KOPT-K1 (cell line): ENCODE data around the gene WDR73.
A peak's percentile ranks its signal among the peaks of the same experiment; 100 is the strongest.
"Not testable (repeated sequence)": the region's sequence is repeated elsewhere in the genome, so short reads cannot be mapped to it uniquely, and the experiment has no call there.

ENCODE experiments used
- H3K27ac ChIP-seq: fragments of 200-600 bp; sonication (generic); 2 replicates; pipeline ENCODE4 v1.5.1; 2016; ENCODE audit warnings: antibody characterized with exemption, mild to moderate bottlenecking, low read depth, low read length; ENCODE audit not compliant: poor library complexity, severe bottlenecking
- H3K36me3 ChIP-seq: fragments of 200-600 bp; sonication (generic); 2 replicates; pipeline ENCODE4 v1.5.1; 2017; ENCODE audit warnings: antibody characterized with exemption, mild to moderate bottlenecking, low read length, moderate library complexity; ENCODE audit not compliant: insufficient read depth
- H3K9me3 ChIP-seq: fragments of 200-600 bp; sonication (generic); 2 replicates; pipeline ENCODE4 v1.5.1; 2017; ENCODE audit warnings: antibody characterized with exemption, low read length, mild to moderate bottlenecking; ENCODE audit not compliant: insufficient read depth, poor library complexity, severe bottlenecking

WDR73 gene

GRCh38 chr15:84645496-84645895 is 8.6 kb downstream of the WDR73 start:
- Histone ChIP-seq H3K36me3 (peaks cover 100% of the 10 kb centered on the region), H3K9me3 (no peaks in the 10 kb centered on the region), H3K27ac (no peak overlapping the region)

GRCh38 chr15:84643838-84644237 is 10.2 kb downstream of the WDR73 start:
- no peaks in the 10 kb centered on the region for H3K9me3 ChIP-seq
- no peak overlapping the region for H3K27ac ChIP-seq
- H3K36me3 ChIP-seq = peaks cover 100% of the 10 kb centered on the region

- not testable (repeated sequence) for H3K27ac ChIP-seq, H3K9me3 ChIP-seq
- peaks cover 100% of the 10 kb centered on the region for H3K36me3 ChIP-seq
Observed at GRCh38 chr15:84642640-84643039, 11.4 kb downstream of the WDR73 start.

GRCh38 chr15:84641871-84642270 is 12.2 kb downstream of the WDR73 start:
- H3K9me3 ChIP-seq, H3K27ac ChIP-seq: not testable (repeated sequence)

GRCh38 chr15:84638103-84638502 is 16.0 kb downstream of the WDR73 start:
- H3K27ac ChIP-seq = no peak overlapping the region
- H3K36me3 ChIP-seq = peaks cover 75% of the 10 kb centered on the region
- H3K9me3 ChIP-seq = no peaks in the 10 kb centered on the region

More at GRCh38 chr15:84641871-84642270, 12.2 kb downstream of the WDR73 start:
- H3K36me3 ChIP-seq = peaks cover 95% of the 10 kb centered on the region

GRCh38 chr15:84634228-84634837 is 19.8 kb downstream of the WDR73 start:
- Histone ChIP-seq H3K9me3 (no peaks in the 10 kb centered on the region), H3K27ac (no peak overlapping the region), H3K36me3 (peaks cover 37% of the 10 kb centered on the region)

GRCh38 chr15:84633311-84634227 is 20.5 kb downstream of the WDR73 start:
- H3K9me3 ChIP-seq = no peaks in the 10 kb centered on the region
- peaks cover 29% of the 10 kb centered on the region for H3K36me3 ChIP-seq
- H3K27ac ChIP-seq = no peak overlapping the region

GRCh38 chr15:84631706-84632272 is 22.3 kb downstream of the WDR73 start:
- Histone ChIP-seq H3K27ac (peak overlapping the region; percentile 77), H3K36me3 (peaks cover 18% of the 10 kb centered on the region), H3K9me3 (no peaks in the 10 kb centered on the region)

GRCh38 chr15:84629033-84629432 is 25.1 kb downstream of the WDR73 start:
- no peaks in the 10 kb centered on the region; the same call in 1 of the 2 replicates for H3K36me3 ChIP-seq
- H3K27ac ChIP-seq = no peak overlapping the region
- H3K9me3 ChIP-seq = no peaks in the 10 kb centered on the region

- H3K36me3 ChIP-seq = peaks cover 32% of the 10 kb centered on the region
- peaks cover 27% of the 10 kb centered on the region for H3K9me3 ChIP-seq
- no peak overlapping the region for H3K27ac ChIP-seq
Observed at GRCh38 chr15:84625123-84625522, 29.0 kb downstream of the WDR73 start.

GRCh38 chr15:84624359-84624758 is 29.7 kb downstream of the WDR73 start:
- Histone ChIP-seq H3K36me3 (peaks cover 39% of the 10 kb centered on the region), H3K9me3 (peaks cover 34% of the 10 kb centered on the region), H3K27ac (no peak overlapping the region)

GRCh38 chr15:84621358-84621979 is 32.6 kb downstream of the WDR73 start:
- H3K27ac ChIP-seq = no peak overlapping the region
- H3K9me3 ChIP-seq = peaks cover 44% of the 10 kb centered on the region
- peaks cover 39% of the 10 kb centered on the region for H3K36me3 ChIP-seq

- H3K36me3 ChIP-seq = peaks cover 39% of the 10 kb centered on the region
Observed at GRCh38 chr15:84620626-84621025, 33.5 kb downstream of the WDR73 start.

GRCh38 chr15:84616235-84616634 is 37.8 kb downstream of the WDR73 start:
- peaks cover 28% of the 10 kb centered on the region for H3K9me3 ChIP-seq
- H3K36me3 ChIP-seq = peaks cover 34% of the 10 kb centered on the region
- no peak overlapping the region for H3K27ac ChIP-seq

More at GRCh38 chr15:84620626-84621025, 33.5 kb downstream of the WDR73 start:
- H3K9me3 ChIP-seq = peaks cover 44% of the 10 kb centered on the region
- no peak overlapping the region for H3K27ac ChIP-seq

GRCh38 chr15:84611631-84612030 is 42.5 kb downstream of the WDR73 start:
- Histone ChIP-seq H3K27ac (no peak overlapping the region), H3K36me3 (peaks cover 50% of the 10 kb centered on the region)

More at GRCh38 chr15:84611631-84612030, 42.5 kb downstream of the WDR73 start:
- no peaks in the 10 kb centered on the region for H3K9me3 ChIP-seq
